GM18951 (cell line): Measurements from ENCODE around the gene PEX10.
"Not testable (repeated sequence)": the region's sequence is repeated elsewhere in the genome, so short reads cannot be mapped to it uniquely, and the experiment has no call there.

ENCODE experiments used
- POLR2A ChIP-seq: IDR thresholded peaks from 4 replicates; pipeline ENCODE4 v1.6.1; 2011; ENCODE audit warnings: mild to moderate bottlenecking; ENCODE audit not compliant: insufficient read length, insufficient read depth; ENCODE audit errors: extremely low read depth
- in situ Hi-C: fragments of 300-500 bp; cut with MboI; formaldehyde crosslinking; loops from one replicate; pipeline ENCODE4 v1.12.0; 2022; ENCODE audit warnings: low sequenced_read_pairs, mixed read lengths, inconsistent platforms; ENCODE audit not compliant: unreplicated experiment

Gene PEX10

GRCh38 chr1:2412395-2412772, at the start of gene PEX10:
Gene PEX10, minus strand, starts transcription at chr1:2412564. Its CDS starts 62 bp downstream, at chr1:2412502.
- in situ Hi-C loops: loop anchor here (25.0 kb wide), 2 partner anchors 125 to 1025 kb away; partner anchors contain the start of genes HES5 and PANK4
- TF ChIP-seq POLR2A: peak; percentile 68

- in situ Hi-C loops: no loop called here
- TF ChIP-seq POLR2A: no peak
Measured at GRCh38 chr1:2460996-2461751, 48.8 kb upstream of the PEX10 start.

GRCh38 chr1:2460203-2460602, 47.8 kb upstream of the PEX10 start:
- in situ Hi-C loops: no loop called here
- TF ChIP-seq POLR2A: no peak

DNA sequence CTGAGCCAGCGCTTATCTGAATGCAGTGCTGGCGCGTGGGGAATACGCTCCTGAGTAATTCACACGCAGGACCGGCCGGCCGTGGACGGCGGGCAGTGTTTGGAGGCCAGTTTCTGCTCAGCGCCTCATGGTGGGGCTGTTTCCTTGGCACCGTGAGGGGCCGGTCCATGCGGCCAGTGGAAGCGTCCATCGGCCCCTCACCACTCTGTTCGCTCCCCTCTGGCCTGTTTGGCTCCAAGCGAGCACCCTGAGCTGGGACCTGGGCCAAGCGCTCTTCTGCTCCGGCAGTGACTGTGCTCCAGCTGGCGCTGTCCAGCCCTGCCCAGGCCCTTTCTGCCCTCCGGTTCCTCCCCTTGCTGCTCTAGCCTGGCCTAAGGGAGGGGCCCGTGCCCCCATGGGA, 47.4 kb upstream of the PEX10 start:
- no peak for TF ChIP-seq POLR2A
- in situ Hi-C loops: no loop called here

- in situ Hi-C loops: not testable (repeated sequence)
Measured at GRCh38 chr1:2459102-2459753, 46.9 kb upstream of the PEX10 start.

- in situ Hi-C loops: no loop called here
- TF ChIP-seq POLR2A: no peak
Measured at GRCh38 chr1:2458687-2459086, 46.3 kb upstream of the PEX10 start.

- in situ Hi-C loops: no loop called here
- no peak for TF ChIP-seq POLR2A
Measured at GRCh38 chr1:2457444-2457843, 45.1 kb upstream of the PEX10 start.

DNA sequence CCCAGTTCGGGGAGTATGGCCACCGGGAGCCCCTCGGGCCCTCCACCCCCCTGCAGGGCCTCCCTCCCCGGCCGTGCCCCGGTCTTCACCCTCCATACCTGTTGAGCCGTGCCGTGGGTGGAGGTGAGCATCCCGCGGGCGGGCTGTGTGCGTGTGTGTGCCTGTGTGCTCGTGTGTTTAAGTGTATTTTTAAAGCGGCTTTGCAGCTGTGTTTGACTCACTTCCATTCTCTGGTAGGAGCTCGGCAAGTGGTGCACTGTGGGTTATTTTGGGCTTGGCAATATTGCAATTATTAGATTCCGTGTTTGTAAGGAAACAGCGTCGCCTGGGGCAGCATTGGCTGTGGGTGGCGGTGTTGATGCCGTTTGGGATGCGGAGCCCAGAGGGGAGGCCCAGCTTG, 43.4 kb upstream of the PEX10 start:
- in situ Hi-C loops: no loop called here
- no peak for TF ChIP-seq POLR2A

DNA sequence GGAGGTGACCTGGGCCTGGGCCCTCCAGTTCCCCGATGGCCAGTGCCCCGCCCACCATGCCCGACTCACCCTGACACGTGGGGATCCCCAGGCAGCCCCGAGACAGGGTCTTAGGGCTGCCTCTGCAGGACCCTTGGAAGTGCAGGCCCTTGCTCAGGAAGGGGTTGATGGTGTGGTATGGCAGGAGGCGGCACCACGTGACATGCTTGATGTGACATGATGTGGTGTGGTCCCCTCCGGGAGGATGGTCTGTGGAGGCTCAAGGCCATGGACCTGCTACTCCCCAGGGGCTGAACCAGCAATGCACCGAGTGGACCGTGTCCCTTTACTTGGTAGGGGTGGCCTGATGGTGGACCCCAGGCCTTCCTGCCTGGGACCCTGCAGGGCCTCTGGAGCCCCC, 41.9 kb upstream of the PEX10 start:
- no peak for TF ChIP-seq POLR2A
- in situ Hi-C loops: no loop called here

DNA sequence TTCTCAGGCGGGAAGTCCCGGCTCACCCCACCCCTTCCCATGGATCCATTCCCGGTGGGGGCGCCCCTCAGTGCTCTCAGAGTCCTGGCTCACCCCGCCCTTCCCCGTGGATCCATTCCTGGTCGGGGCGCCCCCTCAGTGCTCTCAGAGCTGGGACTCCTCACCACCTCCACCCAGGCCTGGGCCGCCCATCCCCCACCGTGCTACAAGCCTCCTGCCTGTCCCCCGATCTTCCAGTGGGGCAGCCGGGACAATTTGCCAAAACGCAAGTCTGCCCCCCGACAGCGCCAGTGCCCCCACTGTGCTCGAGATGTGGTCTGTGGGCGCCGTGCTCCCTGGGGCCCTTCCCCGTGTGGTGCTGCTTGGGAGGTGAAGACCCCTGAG, 40.6 kb upstream of the PEX10 start:
- TF ChIP-seq POLR2A: no peak
- in situ Hi-C loops: no loop called here

DNA sequence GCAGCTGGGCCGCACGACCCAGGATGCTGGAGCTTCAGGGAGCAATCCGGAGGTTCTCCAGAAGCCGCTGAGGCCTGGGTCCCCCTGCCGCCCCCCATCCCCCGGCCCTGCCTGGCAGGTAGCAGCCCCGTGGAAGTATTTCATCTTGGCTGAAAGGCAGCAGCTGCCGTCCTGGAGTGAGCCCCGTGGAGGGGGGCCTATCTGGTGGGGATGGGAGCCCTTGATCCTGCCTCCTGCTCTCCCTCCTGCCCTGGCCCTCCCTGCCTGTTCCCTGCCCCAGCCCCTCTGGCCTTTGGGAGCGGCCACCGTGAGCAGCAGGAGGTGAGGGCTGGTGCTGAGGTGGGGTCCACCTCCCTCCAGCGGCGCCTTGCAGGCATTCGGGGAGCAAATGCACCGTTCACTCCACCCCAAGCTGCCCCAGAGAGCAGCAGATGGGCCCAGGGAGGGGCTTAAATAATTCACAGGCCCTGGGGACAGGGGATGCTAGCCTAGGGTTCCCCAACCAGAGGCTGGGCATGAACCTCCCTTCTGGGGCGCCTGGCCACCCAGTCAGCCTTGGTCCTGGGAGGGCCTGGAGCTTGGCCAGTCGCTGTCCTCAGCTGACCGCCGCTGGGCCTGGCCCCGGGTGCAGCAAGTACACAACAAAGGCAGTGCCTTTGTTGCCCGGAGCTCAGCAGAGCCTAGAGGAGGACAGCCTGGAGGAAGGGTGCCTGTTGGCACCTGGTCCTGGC, 40.0 kb upstream of the PEX10 start:
- in situ Hi-C loops: no loop called here

DNA sequence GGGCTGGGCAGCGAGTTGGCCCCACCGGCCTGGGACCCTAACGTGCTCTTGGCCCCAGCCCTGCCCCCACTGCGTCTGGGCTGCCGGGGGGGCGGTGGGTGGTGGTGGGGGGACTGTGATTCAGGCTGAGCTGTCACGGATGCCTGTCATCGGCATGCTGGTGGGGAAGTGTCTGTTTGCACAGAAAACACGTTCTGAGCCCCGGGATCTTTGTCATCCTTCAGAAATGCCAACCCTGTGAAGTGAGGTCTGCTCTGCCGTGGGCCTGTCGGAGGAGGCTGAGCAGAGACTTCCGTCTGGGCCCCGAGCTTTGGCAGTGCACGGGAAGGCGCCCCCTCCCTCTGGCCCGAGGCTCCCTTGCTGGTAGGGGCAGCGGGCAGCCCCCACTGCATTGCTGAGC, 39.4 kb upstream of the PEX10 start:
- TF ChIP-seq POLR2A: no peak
- in situ Hi-C loops: no loop called here

More for the DNA sequence above, 40.0 kb upstream of the PEX10 start:
- TF ChIP-seq POLR2A: no peak

DNA sequence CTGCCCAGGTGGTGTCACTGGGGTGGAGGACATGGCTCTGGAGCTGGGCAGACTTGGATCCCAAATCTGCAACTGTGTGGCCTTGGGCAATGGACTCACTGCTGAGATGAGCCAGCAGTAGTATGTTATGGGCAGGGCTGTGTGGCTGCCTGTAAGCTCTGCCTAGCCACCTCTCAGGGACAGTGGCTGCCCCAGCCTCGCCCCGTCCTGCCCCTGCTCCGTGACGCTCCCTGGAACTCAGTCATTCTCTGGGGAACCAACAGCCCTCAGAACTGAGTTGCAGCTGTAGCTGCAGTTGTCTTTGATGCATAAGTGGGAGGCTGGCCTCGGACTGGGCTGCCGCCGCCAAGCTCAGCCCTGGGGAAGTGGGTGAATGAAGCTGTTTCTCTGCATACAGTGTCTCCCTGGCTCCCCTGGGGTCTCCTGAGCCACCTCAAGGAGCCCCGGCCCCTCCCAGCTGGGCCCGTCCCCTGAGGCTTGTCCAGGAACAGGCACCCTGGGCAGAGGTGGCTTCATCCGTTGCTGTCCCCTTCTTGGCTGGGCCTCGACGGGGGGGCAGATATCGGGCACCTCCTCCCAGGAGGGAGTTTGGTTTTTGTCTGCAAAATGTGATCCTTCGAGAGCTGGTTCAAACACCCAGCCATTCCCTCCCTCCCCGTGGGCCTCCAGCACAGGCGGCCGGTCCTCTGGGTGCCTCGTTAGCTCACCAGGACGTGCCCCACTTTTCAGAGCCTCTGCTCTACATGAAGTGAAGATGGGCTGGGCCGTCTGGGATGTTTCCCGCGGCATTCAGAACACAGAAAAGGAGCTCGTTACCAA, 37.5 kb upstream of the PEX10 start:
- in situ Hi-C loops: no loop called here
- TF ChIP-seq POLR2A: no peak
